WTC11 (cell line): ENCODE measurements around the gene CYBA.

Source experiments
- GABPB1 ChIP-seq: sonication (generic); formaldehyde crosslinking; IDR thresholded peaks from 2 replicates; pipeline ENCODE4 v1.8.1; 2023; ENCODE audit warnings: mild to moderate bottlenecking, missing genetic modification reagents
- NFYB ChIP-seq: sonication (generic); formaldehyde crosslinking; conservative IDR thresholded peaks from 2 replicates; pipeline ENCODE4 v1.8.0; 2022; ENCODE audit warnings: low read depth, missing genetic modification reagents
- SMAD4 ChIP-seq: sonication (generic); formaldehyde crosslinking; IDR thresholded peaks from 2 replicates; pipeline ENCODE4 v1.8.0; 2022; ENCODE audit warnings: mild to moderate bottlenecking, missing genetic modification reagents
- TCF7 ChIP-seq: sonication (generic); formaldehyde crosslinking; IDR thresholded peaks from 2 replicates; pipeline ENCODE4 v1.8.0; 2022; ENCODE audit warnings: mild to moderate bottlenecking, low read depth, missing genetic modification reagents, moderate library complexity
- TF ChIP-seq, protein P1 (sequence below): fragments of 200-600 bp; IDR thresholded peaks from 2 replicates; pipeline ENCODE4 v1.8.0; 2022; ENCODE audit warnings: antibody characterized with exemption
- TF ChIP-seq, protein P2 (sequence below): sonication (generic); formaldehyde crosslinking; IDR thresholded peaks from 2 replicates; pipeline ENCODE4 v1.8.1; 2022; ENCODE audit warnings: missing genetic modification reagents, borderline replicate concordance
- TF ChIP-seq, protein P3 (sequence below): sonication (generic); formaldehyde crosslinking; IDR thresholded peaks from 2 replicates; pipeline ENCODE4 v1.8.1; 2022; ENCODE audit warnings: low read depth, mild to moderate bottlenecking, moderate library complexity, missing genetic modification reagents, borderline replicate concordance

DNA sequence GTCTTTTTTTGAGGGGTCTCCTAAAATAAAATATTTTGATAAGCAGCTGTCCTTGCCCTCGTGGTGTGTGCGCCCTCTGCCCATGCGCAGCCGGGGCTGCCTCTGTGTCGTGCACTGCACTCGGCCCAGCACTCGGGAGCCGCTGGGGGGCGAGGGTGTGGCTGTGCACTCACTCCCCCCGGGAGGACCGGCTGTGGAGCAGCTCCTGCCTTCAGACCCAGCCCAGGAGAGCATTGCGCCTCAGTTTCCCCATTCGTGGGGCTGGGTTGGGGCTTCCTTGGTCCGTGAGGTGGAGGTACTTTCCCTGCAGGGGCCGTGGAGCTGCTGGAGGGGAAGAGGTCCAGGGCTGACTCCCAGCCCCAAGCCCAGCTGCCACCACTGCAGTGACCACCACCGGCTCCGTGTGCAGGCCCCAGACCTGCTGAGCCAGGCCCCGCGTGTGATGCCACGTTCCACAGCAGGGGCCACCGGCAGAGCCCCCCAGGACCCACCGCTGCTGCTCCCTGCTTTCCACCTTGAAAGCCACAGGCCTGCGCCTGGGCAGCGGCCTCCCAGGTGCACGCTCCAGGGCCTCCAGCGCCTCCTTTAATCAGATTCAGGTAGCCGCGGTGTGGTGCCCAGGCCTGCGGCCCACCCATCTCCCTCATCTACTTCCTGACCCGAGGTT, 18.8 kb downstream of the CYBA start:
- TF ChIP-seq, protein P1, sequence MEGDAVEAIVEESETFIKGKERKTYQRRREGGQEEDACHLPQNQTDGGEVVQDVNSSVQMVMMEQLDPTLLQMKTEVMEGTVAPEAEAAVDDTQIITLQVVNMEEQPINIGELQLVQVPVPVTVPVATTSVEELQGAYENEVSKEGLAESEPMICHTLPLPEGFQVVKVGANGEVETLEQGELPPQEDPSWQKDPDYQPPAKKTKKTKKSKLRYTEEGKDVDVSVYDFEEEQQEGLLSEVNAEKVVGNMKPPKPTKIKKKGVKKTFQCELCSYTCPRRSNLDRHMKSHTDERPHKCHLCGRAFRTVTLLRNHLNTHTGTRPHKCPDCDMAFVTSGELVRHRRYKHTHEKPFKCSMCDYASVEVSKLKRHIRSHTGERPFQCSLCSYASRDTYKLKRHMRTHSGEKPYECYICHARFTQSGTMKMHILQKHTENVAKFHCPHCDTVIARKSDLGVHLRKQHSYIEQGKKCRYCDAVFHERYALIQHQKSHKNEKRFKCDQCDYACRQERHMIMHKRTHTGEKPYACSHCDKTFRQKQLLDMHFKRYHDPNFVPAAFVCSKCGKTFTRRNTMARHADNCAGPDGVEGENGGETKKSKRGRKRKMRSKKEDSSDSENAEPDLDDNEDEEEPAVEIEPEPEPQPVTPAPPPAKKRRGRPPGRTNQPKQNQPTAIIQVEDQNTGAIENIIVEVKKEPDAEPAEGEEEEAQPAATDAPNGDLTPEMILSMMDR: no peak
- TF ChIP-seq NFYB (CRISPR knock-in tag) (no peak), TCF7 (CRISPR knock-in tag) (no peak), SMAD4 (CRISPR knock-in tag) (no peak), GABPB1 (CRISPR knock-in tag) (no peak)
- TF ChIP-seq, protein P2, sequence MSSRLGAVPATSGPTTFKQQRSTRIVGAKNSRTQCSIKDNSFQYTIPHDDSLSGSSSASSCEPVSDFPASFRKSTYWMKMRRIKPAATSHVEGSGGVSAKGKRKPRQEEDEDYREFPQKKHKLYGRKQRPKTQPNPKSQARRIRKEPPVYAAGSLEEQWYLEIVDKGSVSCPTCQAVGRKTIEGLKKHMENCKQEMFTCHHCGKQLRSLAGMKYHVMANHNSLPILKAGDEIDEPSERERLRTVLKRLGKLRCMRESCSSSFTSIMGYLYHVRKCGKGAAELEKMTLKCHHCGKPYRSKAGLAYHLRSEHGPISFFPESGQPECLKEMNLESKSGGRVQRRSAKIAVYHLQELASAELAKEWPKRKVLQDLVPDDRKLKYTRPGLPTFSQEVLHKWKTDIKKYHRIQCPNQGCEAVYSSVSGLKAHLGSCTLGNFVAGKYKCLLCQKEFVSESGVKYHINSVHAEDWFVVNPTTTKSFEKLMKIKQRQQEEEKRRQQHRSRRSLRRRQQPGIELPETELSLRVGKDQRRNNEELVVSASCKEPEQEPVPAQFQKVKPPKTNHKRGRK: no peak
- TF ChIP-seq, protein P3, sequence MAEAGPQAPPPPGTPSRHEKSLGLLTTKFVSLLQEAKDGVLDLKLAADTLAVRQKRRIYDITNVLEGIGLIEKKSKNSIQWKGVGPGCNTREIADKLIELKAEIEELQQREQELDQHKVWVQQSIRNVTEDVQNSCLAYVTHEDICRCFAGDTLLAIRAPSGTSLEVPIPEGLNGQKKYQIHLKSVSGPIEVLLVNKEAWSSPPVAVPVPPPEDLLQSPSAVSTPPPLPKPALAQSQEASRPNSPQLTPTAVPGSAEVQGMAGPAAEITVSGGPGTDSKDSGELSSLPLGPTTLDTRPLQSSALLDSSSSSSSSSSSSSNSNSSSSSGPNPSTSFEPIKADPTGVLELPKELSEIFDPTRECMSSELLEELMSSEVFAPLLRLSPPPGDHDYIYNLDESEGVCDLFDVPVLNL (CRISPR knock-in tag): no peak
